ENCODE measurements around the gene FGF11. TPM values are rescaled to one million over a fixed set of nuclear protein-coding genes. Genes with fewer than 3 reads are reported as not detected.

FGF11 gene
- total and polyA plus RNA-seq, 2 of the 13 experiments (the other 11 are each of a cell fraction or from before 2014, with no cell fraction given), result 0.20 to 7.6 TPM

GRCh38 chr17:7483255-7484066 is 44.1 kb downstream of the FGF11 start (continued):
- TF ChIP-seq GMEB1 (CRISPR knock-in tag; IDR thresholded peaks at IDR 0.05; ENCODE audit: borderline replicate concordance), result 0 out of 2 replicates have a peak, but pooled peaks have one; percentile 7
- peak; percentile 26; the same call in 1 of the 2 replicates for TF ChIP-seq HDAC1 (CRISPR knock-in tag; IDR thresholded peaks at IDR 0.05)
- TF ChIP-seq ZNF572 (CRISPR knock-in tag; IDR thresholded peaks at IDR 0.05), result peak; percentile 93; the same call in 1 of the 2 replicates
- 0 out of 4 replicates have a peak, but pooled peaks of 1 of the 2 experiments have one; percentile 22 for TF ChIP-seq EP300 (IDR thresholded peaks at IDR 0.05; ENCODE audit: low read depth in 2 of 2, low read length in 2 of 2)
- no peak for TF ChIP-seq EP300 (CRISPR knock-in tag; IDR thresholded peaks at IDR 0.05; ENCODE audit: borderline replicate concordance)
- TF ChIP-seq ZHX1 (CRISPR knock-in tag; IDR thresholded peaks at IDR 0.05; ENCODE audit: low read depth), result 0 out of 2 replicates have a peak, but pooled peaks have one; percentile 53
- TF ChIP-seq RARG (CRISPR knock-in tag; IDR thresholded peaks at IDR 0.05; ENCODE audit: low read depth), result 0 out of 2 replicates have a peak, but pooled peaks have one; percentile 11
- peak; percentile 66 for TF ChIP-seq MYC (CRISPR knock-in tag; IDR thresholded peaks at IDR 0.05; ENCODE audit: borderline replicate concordance)
- 0 out of 2 replicates have a peak, but pooled peaks have one; percentile 40 for TF ChIP-seq ZBTB39 (CRISPR knock-in tag; IDR thresholded peaks at IDR 0.05)
- 0 out of 2 replicates have a peak, but pooled peaks have one; percentile 56 for TF ChIP-seq ZNF510 (CRISPR knock-in tag; IDR thresholded peaks at IDR 0.05; ENCODE audit: low read depth)
- TF ChIP-seq FOXC1 (CRISPR knock-in tag; IDR thresholded peaks at IDR 0.05; ENCODE audit: borderline replicate concordance), result peak; percentile 43; the same call in 1 of the 2 replicates
- TF ChIP-seq HNF1B (CRISPR knock-in tag; IDR thresholded peaks at IDR 0.05), result peak; percentile 65; the same call in 1 of the 2 replicates
- TF ChIP-seq SOX5 (CRISPR knock-in tag; IDR thresholded peaks at IDR 0.05; ENCODE audit: borderline replicate concordance), result 0 out of 2 replicates have a peak, but pooled peaks have one; percentile 26
- TF ChIP-seq ATF1 (CRISPR knock-in tag; IDR thresholded peaks at IDR 0.05), result peak; percentile 85

Measured in HepG2 (cell line).